ENCODE results near the gene STAT5B.

STAT5B gene

GRCh38 chr17:42283241-42284023 is 7.2 kb upstream of the STAT5B start:
- DNase-seq (ENCODE audit: extremely low read depth, low read depth) = no peak
- TF ChIP-seq CTCF (IDR thresholded peaks at IDR 0.05; ENCODE audit: low read depth, low read length, missing control alignments) = no peak
- H3K4me3 ChIP-seq (replicated peaks; ENCODE audit: low read depth, low read length) = no peak overlapping the region

- H3K4me3 ChIP-seq (replicated peaks; ENCODE audit: low read depth, low read length) = no peak overlapping the region
- no peak for TF ChIP-seq CTCF (IDR thresholded peaks at IDR 0.05; ENCODE audit: low read depth, low read length, missing control alignments)
- no peak for DNase-seq (ENCODE audit: extremely low read depth, low read depth)
These were observed 6.4 kb upstream of the STAT5B start for GRCh38 chr17:42282478-42283080.

GRCh38 chr17:42281571-42282096 is 5.4 kb upstream of the STAT5B start:
- no peak for DNase-seq (ENCODE audit: extremely low read depth, low read depth)
- TF ChIP-seq CTCF (IDR thresholded peaks at IDR 0.05; ENCODE audit: low read depth, low read length, missing control alignments) = no peak

GRCh38 chr17:42279776-42280630 is 3.8 kb upstream of the STAT5B start:
- no peak overlapping the region for H3K4me3 ChIP-seq (replicated peaks; ENCODE audit: low read depth, low read length)
- DNase-seq (ENCODE audit: extremely low read depth, low read depth) = no peak
- TF ChIP-seq CTCF (IDR thresholded peaks at IDR 0.05; ENCODE audit: low read depth, low read length, missing control alignments) = no peak

More at GRCh38 chr17:42281571-42282096, 5.4 kb upstream of the STAT5B start:
- H3K4me3 ChIP-seq (replicated peaks; ENCODE audit: low read depth, low read length) = no peak overlapping the region

- TF ChIP-seq CTCF (IDR thresholded peaks at IDR 0.05; ENCODE audit: low read depth, low read length, missing control alignments) = no peak
- DNase-seq (ENCODE audit: extremely low read depth, low read depth) = no peak
- H3K4me3 ChIP-seq (replicated peaks; ENCODE audit: low read depth, low read length) = peak overlapping the region; percentile 53; the same call in 1 of the 2 replicates
These were observed 1.1 kb upstream of the STAT5B start for GRCh38 chr17:42277342-42277712.

- TF ChIP-seq CTCF (IDR thresholded peaks at IDR 0.05; ENCODE audit: low read depth, low read length, missing control alignments) = no peak
- DNase-seq (ENCODE audit: extremely low read depth, low read depth) = peak; percentile 66
- peak overlapping the region; percentile 53 for H3K4me3 ChIP-seq (replicated peaks; ENCODE audit: low read depth, low read length)
These were observed 584 bp upstream of the STAT5B start for GRCh38 chr17:42276609-42277341.

All from HFF-Myc (cell line).